OCI-LY3 (cell line): ENCODE data around the gene GRID1.

Source experiments
- CTCF ChIP-seq: fragments of 200-600, 300-600 bp; sonication (generic); IDR thresholded peaks from 2 replicates; pipeline ENCODE4 v1.5.1; 2014; ENCODE audit warnings: antibody characterized with exemption, low read length, low read depth
- EZH2phosphoT487 ChIP-seq: fragments of 200-600 bp; shearing (Covaris generic); IDR thresholded peaks from 2 replicates; pipeline ENCODE4 v1.6.1; 2018; ENCODE audit warnings: antibody characterized with exemption, mixed run types, low read depth

DNA sequence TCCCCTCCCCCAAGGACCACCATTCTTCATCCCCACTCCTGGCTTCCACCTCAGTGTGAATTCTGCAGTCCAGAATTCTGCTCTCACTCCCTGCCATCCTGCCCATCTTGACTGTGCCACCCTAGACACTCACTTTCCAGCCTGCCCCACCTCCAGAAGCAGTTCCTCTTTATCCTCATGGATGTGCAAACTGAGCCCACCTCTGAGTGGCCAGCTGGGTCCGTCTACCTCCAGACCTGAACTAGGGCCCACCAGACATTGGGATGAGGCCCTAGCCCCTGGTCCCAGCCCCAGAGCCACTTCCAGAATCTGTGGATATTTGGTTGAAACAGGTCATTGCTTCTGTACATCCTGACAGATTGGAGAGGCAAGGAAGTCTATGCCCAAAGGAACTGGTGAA is 58.5 kb downstream of the GRID1 start:
- no peak for TF ChIP-seq CTCF
- TF ChIP-seq EZH2phosphoT487: no peak
